ENCODE data around the gene SEMA6D.

GRCh38 chr15:47802216-47802615 is 84.9 kb downstream of the SEMA6D start:
- TF ChIP-seq CTCF (IDR thresholded peaks at IDR 0.05): no peak
- TF ChIP-seq TCF7L2 (IDR thresholded peaks at IDR 0.05; ENCODE audit: low read depth, low read length): no peak
- no peak for TF ChIP-seq POLR2AphosphoS5 (IDR thresholded peaks at IDR 0.05; ENCODE audit: low read depth, low read length)

All from Panc1 (cell line).